ENCODE data around the gene FBLN5.

The FBLN5 gene

GRCh38 chr14:91883753-91884152 lies 63.7 kb downstream of the FBLN5 start:
- no peak overlapping the region for H3K4me3 ChIP-seq (ENCODE audit: control insufficient read depth, low read depth, low read length)
- no peak for TF ChIP-seq CTCF (IDR thresholded peaks at IDR 0.05; ENCODE audit: control insufficient read depth, insufficient read depth, low read depth, low read length, missing control alignments)

DNA sequence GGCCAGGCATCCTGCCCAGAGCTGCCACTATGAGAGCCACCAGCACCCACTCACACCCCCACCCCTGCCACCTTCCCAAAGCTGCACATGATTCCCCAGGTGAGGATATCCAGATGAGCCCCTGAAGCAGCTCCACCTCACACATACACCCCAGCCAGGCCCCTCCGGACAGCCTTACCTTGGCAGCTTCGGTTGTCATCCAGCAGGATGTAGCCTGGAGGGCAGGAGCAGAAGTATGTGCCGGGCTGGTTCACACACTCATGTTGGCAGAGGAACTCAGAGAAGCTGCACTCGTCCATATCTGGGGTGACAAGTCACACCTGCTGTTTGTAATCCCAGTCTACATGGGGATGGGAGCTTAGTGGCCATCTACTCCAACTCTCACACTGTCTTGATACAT lies 64.7 kb downstream of the FBLN5 start:
- no peak overlapping the region for H3K4me3 ChIP-seq (ENCODE audit: control insufficient read depth, low read depth, low read length)
- DNase-seq (ENCODE audit: low read depth), result no peak
- TF ChIP-seq CTCF (IDR thresholded peaks at IDR 0.05; ENCODE audit: control insufficient read depth, insufficient read depth, low read depth, low read length, missing control alignments), result no peak

More at GRCh38 chr14:91883753-91884152, 63.7 kb downstream of the FBLN5 start:
- no peak for DNase-seq (ENCODE audit: low read depth)

GRCh38 chr14:91882369-91882768 lies 65.1 kb downstream of the FBLN5 start:
- no peak overlapping the region for H3K4me3 ChIP-seq (ENCODE audit: control insufficient read depth, low read depth, low read length)
- no peak for DNase-seq (ENCODE audit: low read depth)
- TF ChIP-seq CTCF (IDR thresholded peaks at IDR 0.05; ENCODE audit: control insufficient read depth, insufficient read depth, low read depth, low read length, missing control alignments), result no peak

GRCh38 chr14:91879196-91879595 lies 68.3 kb downstream of the FBLN5 start:
- no peak for TF ChIP-seq CTCF (IDR thresholded peaks at IDR 0.05; ENCODE audit: control insufficient read depth, insufficient read depth, low read depth, low read length, missing control alignments)
- DNase-seq (ENCODE audit: low read depth), result no peak
- H3K4me3 ChIP-seq (ENCODE audit: control insufficient read depth, low read depth, low read length), result no peak overlapping the region

DNA sequence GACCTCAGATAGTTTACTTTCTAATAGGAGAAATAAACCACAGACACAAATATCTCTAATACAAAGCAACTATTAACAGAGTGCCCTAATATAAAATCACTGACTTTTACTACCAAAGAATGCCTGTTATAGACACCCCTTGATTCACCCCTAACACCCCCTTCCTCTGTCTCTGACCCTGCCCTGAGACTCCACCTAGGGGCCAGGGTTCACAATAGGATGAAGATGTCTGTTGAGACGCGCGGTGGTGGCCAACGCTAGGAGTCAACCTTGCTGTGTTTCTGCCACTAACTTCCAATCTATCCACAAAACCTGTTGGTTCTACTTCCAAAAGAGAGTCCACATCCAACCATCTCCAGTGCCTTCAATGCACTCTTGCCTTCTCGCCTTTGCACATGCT lies 69.2 kb downstream of the FBLN5 start:
- no peak for DNase-seq (ENCODE audit: low read depth)
- no peak for TF ChIP-seq CTCF (IDR thresholded peaks at IDR 0.05; ENCODE audit: control insufficient read depth, insufficient read depth, low read depth, low read length, missing control alignments)
- H3K4me3 ChIP-seq (ENCODE audit: control insufficient read depth, low read depth, low read length), result no peak overlapping the region

DNA sequence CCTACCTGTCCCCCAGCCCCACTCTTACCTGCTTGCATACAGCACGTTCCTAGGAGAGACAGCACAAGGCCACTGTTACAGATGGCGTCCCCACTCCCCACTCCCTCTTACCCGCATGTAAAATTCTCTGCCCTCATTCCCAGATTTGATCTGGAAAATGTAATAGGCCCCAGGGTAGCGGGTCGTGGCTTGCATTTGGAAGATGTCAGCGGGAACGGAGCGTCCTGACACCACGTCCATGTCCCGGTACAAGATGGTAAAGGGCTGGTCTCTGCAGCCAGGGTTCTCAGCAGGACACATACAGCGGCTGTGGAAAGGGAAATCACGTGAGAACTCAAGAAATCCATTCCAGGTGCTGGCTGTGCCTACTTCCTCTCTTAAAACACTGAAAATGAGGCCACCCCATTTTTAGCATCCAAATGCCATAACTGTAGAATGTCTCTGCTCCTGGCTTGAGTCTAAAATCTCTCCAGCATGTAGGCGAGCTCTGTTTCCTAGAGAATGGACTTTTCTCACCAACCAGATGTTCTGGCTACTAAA lies 70.0 kb downstream of the FBLN5 start:
- no peak for TF ChIP-seq CTCF (IDR thresholded peaks at IDR 0.05; ENCODE audit: control insufficient read depth, insufficient read depth, low read depth, low read length, missing control alignments)
- H3K4me3 ChIP-seq (ENCODE audit: control insufficient read depth, low read depth, low read length), result no peak overlapping the region
- DNase-seq (ENCODE audit: low read depth), result no peak

- no peak for TF ChIP-seq CTCF (IDR thresholded peaks at IDR 0.05; ENCODE audit: control insufficient read depth, insufficient read depth, low read depth, low read length, missing control alignments)
- DNase-seq (ENCODE audit: low read depth), result no peak
- no peak overlapping the region for H3K4me3 ChIP-seq (ENCODE audit: control insufficient read depth, low read depth, low read length)
Observed at GRCh38 chr14:91876492-91876891, 71.0 kb downstream of the FBLN5 start.

All from AG09309 (cell line).